Panc1 (cell line): Measurements from ENCODE around the gene GOLGB1.

Source experiments
- POLR2AphosphoS5 ChIP-seq: IDR thresholded peaks from 2 replicates; pipeline ENCODE4 v1.6.1; 2012; ENCODE audit warnings: mild to moderate bottlenecking, low read depth, low read length, moderate library complexity
- REST ChIP-seq, 2 experiments: IDR thresholded peaks; 2 replicates each; pipeline ENCODE4 v1.6.1; 2011 to 2012; ENCODE audit warnings: low read depth in 2 of 2, control low read depth in 1 of 2, low read length in 1 of 2, mild to moderate bottlenecking in 1 of 2, moderate library complexity in 1 of 2; ENCODE audit not compliant: insufficient read depth in 1 of 2
- TF ChIP-seq, protein P1 (sequence below): fragments of 450-650 bp; IDR thresholded peaks from 2 replicates; pipeline ENCODE4 v1.5.1; 2017; ENCODE audit warnings: mild to moderate bottlenecking

DNA sequence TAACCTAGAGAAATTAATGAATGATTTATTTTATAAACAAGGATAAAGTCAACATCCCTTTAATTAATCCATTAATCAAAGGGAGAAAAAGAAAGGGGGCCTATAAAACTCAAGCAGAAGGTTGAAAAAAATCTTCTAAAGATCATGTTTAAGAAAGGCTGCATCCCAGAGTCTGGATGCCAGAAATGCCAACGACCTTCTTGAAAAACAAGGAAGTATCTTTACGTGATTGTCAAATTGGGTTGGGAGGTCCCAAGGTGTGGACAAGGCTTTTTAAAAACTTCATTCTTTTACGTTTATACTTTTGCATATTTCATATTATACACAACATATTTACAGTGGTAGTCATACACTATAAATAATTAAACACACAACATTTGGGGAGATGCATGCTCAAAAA, 1.6 kb downstream of the GOLGB1 start:
- TF ChIP-seq, protein P1, sequence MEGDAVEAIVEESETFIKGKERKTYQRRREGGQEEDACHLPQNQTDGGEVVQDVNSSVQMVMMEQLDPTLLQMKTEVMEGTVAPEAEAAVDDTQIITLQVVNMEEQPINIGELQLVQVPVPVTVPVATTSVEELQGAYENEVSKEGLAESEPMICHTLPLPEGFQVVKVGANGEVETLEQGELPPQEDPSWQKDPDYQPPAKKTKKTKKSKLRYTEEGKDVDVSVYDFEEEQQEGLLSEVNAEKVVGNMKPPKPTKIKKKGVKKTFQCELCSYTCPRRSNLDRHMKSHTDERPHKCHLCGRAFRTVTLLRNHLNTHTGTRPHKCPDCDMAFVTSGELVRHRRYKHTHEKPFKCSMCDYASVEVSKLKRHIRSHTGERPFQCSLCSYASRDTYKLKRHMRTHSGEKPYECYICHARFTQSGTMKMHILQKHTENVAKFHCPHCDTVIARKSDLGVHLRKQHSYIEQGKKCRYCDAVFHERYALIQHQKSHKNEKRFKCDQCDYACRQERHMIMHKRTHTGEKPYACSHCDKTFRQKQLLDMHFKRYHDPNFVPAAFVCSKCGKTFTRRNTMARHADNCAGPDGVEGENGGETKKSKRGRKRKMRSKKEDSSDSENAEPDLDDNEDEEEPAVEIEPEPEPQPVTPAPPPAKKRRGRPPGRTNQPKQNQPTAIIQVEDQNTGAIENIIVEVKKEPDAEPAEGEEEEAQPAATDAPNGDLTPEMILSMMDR, result no peak
- TF ChIP-seq REST (IDR thresholded peaks at IDR 0.05; ENCODE audit: insufficient read depth in 1 of 2, low read depth in 2 of 2, low read length in 1 of 2) (no peak), POLR2AphosphoS5 (no peak)
